CD4-positive, alpha-beta T cell treated with Interleukin-17A for 4 hours (primary cell): Measurements from ENCODE around the gene FBXW5.

Experiments used
- DNase-seq: peaks from one replicate; pipeline ENCODE4 v3.0.0-alpha.2; 2020; ENCODE audit warnings: mixed read lengths

Gene FBXW5

DNA sequence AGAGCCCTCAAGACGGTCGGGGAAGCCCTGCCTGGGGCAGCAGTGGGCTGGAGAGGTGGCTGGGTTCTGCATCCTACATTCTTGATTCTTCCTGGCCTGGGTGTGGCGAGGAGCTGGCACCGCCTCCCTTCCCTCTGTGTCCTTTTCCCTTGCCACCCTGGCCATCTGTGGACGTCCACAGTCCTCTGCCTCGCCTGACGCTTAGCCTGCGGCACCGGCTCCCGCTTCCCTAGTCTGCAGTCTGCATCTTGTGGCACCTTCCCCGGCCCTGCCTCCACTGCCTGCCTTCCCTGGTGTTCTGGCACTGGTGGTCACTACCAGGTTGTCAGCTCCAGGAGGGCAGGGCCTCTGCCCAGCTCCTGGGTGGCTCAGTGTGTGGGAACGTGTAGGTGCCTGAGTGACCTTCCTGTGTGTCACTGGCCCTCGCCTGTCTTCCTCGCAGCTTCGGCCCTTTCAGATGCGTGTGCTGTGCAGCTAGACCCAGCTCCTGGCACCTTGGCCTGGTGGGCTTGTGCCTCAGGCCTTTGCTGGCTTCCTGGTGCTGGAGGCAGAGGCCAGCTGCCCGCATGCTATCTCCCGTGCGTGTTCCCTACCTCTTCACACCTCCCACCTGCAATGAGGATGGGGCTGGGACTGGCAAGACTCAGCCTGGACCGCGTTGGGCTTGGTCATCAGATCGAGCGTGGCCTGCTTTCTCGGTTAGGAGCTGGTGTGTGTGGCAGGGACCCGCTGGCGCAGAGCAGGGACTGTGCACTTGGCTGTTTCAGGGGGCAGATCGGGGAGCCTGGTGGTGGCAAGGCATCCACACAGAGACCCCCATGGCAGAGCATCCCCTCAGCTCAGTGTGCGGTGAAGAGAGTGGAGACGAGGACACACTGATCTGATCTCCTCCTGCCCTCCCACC lies 37.3 kb downstream of the FBXW5 start:
- DNase-seq = no peak

GRCh38 chr9:136906266-136906665 lies 38.3 kb downstream of the FBXW5 start:
- DNase-seq = no peak

- DNase-seq = no peak
Observed at GRCh38 chr9:136903041-136903554, 41.4 kb downstream of the FBXW5 start.

DNA sequence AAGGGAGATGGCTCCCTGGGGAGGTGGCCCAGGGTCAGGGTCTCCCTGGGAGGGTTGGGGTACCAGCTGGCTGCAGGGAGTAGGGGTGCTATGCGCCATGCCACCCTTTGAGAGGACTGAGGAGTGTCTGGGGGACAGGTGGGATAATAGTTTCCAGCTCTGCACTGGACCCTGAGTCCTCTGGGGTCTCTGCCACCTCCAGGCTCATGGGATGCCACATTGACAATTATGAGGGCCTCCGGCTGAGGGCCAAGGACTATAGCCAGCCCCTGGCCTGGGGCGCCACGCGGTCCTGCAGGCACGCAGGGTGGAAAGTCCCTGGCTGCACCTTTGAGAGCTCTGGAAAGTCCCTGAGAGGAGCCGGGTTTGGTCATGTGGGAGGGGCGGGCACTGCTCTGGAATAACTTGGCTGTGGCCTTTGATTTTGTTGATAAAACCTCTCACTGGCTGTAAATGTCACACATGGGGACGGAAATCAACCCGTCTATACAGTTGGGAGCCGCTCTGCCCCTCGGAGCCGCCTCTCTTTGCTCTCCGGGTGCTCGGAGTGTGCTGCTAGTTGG lies 42.2 kb downstream of the FBXW5 start:
- peak; percentile 78 for DNase-seq

DNA sequence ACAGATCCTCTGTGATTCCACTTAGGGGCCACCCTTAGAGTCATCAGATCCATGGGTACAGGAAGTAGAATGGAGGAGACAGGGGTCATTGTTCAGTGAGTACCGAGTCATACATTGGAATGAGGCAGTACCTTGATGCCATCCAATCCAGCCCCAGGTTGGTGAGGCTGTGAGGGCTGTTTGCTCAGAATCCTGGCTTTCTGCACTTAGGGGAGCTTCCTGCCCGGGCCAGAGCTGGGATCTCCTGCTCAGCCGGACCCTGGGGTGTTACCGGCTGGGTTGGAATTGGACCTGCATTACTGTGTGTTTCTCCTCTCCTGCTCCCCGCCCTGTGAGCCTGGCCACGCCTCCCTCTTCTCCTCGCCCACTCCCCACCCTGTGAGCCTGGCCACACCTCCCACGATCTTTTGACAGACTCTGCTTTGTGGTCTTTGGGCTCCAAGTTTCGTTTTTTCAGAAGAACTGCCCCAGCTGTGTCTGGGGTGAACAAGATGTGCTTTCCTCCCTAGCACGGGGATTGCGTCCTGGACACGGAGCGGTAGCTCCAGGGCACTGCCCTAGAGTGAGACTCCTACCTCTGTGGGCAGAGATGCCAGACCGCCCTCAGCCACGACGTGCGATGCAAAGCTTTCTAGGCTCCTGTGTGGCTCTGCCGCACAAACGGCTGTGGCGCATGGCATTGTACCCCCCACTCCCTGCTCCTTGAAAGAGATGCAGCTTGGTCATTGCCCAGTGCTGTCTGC lies 42.9 kb downstream of the FBXW5 start:
- DNase-seq = peak; percentile 79

DNA sequence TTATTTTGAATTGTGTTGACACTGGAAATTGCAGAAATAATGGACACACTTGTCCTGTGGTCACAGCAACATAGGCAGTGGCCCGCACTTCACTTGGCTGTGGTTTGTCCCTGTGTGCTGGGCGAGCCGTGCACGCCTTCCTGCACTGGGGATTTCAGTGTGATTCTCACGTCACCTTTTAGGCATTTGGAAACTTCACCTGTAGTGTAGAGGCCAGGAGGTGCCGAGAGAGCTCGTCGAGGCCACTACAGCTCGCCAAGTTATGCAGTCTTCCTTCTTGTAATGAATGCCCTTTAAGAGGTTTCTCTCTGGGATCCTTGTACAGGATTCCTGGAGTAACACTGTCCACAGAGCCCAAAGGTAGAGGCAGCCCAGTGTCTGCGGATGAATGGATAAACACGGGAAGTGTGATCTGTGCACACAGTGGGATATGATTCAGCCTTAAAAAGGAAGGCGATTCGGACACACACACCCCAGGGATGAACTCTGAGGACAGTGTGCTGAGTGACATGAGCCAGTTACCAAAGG lies 43.5 kb downstream of the FBXW5 start:
- DNase-seq = no peak

- no peak for DNase-seq
Observed at GRCh38 chr9:136900556-136900955, 44.0 kb downstream of the FBXW5 start.

DNA sequence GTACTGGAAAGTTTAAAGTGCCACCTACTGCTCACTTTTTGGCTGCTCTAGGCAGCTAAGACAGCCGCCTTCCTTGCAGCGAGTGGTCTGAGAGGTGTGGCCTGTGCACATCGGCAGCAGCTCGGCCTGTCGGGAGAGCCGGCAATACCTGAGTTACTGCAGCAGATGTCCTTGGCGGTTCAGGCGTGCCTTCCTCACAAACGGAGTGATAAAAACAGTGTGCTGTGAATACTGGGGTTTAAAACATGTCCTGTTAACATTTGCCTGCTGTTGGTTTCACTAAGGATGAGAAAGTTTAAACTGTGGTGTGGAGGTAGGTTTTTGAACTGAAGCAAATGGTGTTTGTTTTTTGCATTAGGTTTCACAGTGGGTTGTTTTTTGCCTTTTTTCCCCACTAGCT lies 45.3 kb downstream of the FBXW5 start:
- no peak for DNase-seq

GRCh38 chr9:136898483-136899100 lies 45.9 kb downstream of the FBXW5 start:
- no peak for DNase-seq

GRCh38 chr9:136896027-136896426 lies 48.5 kb downstream of the FBXW5 start:
- DNase-seq = no peak

DNA sequence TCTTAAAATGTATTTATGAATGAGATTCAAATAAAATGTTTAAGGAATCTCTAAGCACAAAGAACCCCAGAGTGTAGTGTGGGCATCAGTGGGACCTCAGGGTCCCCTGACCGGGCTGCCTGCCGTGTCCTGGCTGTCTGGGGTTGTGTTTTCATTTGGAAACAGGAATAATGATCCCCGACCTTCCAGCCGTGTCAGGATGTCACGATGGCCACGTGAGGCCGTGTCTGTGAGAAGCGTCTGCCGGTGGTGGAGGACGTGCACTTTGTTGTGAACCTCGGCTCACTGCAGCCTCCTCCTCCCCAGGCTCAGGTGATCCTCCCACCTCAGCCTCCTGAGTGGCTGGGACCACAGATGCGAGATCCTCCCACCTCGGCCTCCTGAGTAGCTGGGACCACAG lies 53.9 kb downstream of the FBXW5 start:
- no peak for DNase-seq
